DND-41 (cell line): ENCODE data around the gene CFAP100.

Experiments used
- ATAC-seq: fragments of 200-7000 bp; cut with Tn5 transposase; 3 replicates; pipeline ENCODE4 v1.9.1; 2021; ENCODE audit warnings: low read depth; ENCODE audit not compliant: insufficient read depth
- DNase-seq: peaks from one replicate; pipeline ENCODE4 v3.0.0-alpha.2; 2020
- H2AFZ ChIP-seq: 2 replicates; pipeline ENCODE4 v1.6.0; 2012; ENCODE audit warnings: low read depth, low read length
- H3K27ac ChIP-seq: 2 replicates; pipeline ENCODE4 v1.5.1; 2012; ENCODE audit warnings: low read length, inconsistent platforms
- H3K27me3 ChIP-seq: fragments of 200-600 bp; sonication (generic); 2 replicates; pipeline ENCODE4 v1.6.0; 2012; ENCODE audit warnings: low read length, mild to moderate bottlenecking, inconsistent platforms; ENCODE audit not compliant: insufficient read depth, poor library complexity
- H3K36me3 ChIP-seq: 2 replicates; pipeline ENCODE4 v1.5.1; 2012; ENCODE audit warnings: low read length, inconsistent platforms; ENCODE audit not compliant: insufficient read depth
- H3K4me1 ChIP-seq: 2 replicates; pipeline ENCODE4 v1.5.1; 2012; ENCODE audit warnings: mild to moderate bottlenecking, low read length; ENCODE audit not compliant: insufficient read depth
- H3K4me2 ChIP-seq: 2 replicates; pipeline ENCODE4 v1.6.0; 2012; ENCODE audit warnings: mild to moderate bottlenecking, moderate library complexity, low read length, inconsistent platforms; ENCODE audit not compliant: insufficient read depth
- H3K4me3 ChIP-seq, 2 experiments: fragments of 200-600 bp in 1 of 2; shearing (Covaris generic) in 1 of 2; 2 replicates each; pipeline ENCODE4 v1.5.1; 2012 to 2016; ENCODE audit warnings: inconsistent platforms in 2 of 2, low read length in 2 of 2, mild to moderate bottlenecking in 2 of 2, low read depth in 1 of 2, moderate library complexity in 1 of 2
- H3K79me2 ChIP-seq: 2 replicates; pipeline ENCODE4 v1.6.0; 2012; ENCODE audit warnings: low read length, inconsistent platforms; ENCODE audit not compliant: insufficient read depth
- H3K9ac ChIP-seq: 2 replicates; pipeline ENCODE4 v1.6.0; 2012; ENCODE audit warnings: low read depth, mild to moderate bottlenecking, inconsistent platforms, low read length, moderate library complexity
- H3K9me3 ChIP-seq: 2 replicates; pipeline ENCODE4 v1.5.1; 2012; ENCODE audit warnings: low read length, moderate library complexity, mild to moderate bottlenecking, inconsistent platforms; ENCODE audit not compliant: insufficient read depth, severe bottlenecking
- H4K20me1 ChIP-seq: 2 replicates; pipeline ENCODE4 v1.6.0; 2012; ENCODE audit warnings: low read length; ENCODE audit not compliant: insufficient read depth
- EZH2 ChIP-seq: IDR thresholded peaks from 3 replicates; pipeline ENCODE4 v1.6.1; 2012; ENCODE audit warnings: borderline replicate concordance, low read depth, mild to moderate bottlenecking, moderate library complexity, low read length, inconsistent platforms; ENCODE audit not compliant: severe bottlenecking
- TF ChIP-seq, protein P1 (sequence below): IDR thresholded peaks from 2 replicates; pipeline ENCODE4 v1.5.1; 2012; ENCODE audit warnings: borderline replicate concordance, low read length, moderate library complexity, mild to moderate bottlenecking; ENCODE audit not compliant: poor library complexity, severe bottlenecking; ENCODE audit errors: extremely low read depth

CFAP100 gene

DNA sequence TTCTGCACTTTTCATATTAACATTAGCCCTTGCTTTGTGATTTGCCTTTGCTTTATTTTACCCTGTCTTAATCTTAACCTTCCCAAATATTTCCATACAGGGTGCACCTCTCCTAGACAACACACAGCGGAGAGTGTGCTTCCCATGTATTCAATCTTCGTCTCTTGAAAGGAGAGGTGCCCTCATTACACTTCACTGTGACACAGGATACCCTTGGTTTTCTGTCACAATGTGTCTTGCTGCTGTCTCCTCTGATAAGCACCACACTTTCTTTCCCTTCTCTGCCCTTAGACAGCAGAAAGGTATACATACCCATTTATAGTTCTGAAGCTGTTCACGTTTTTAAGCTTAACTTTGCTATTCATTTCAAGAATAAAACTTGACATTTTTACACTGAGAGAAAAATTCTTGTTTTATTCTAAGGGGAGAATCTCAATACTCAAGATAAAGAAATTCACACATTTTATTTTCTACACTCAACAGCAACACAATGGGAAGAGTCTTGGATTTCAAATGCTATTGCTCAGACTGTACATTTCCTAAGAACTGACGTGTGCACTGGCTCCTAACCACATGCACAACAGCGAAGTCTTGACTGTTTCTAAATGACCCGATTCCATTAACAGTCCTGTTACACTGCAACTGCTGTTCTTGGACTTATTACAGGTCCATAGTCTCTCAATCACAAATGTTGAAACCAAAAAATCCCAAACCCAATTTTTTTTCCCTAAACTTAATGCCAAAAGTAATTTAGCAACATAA, 59.9 kb downstream of the CFAP100 start:
- no peak overlapping the region for H3K27ac ChIP-seq
- no peaks in the 10 kb centered on the region for H3K27me3 ChIP-seq

DNA sequence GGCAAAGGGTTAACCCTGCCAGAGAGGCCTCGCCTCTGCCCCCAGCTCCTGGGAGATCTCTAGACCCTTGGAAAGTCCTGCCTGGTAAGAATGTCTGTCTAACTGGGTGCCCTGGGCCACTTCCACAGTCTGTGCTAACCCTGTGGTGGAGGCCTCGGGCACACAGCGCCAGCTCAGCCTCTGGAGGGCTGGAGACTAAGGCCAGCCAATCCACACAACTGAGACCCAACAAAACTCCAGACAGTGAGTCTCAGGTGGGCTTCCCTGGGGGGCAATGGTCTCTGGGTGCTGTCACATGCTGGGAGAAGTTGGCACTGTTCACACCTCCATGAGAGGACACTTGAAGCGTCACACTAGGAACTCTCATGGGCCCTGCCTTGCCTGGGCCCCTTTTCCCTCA, 61.5 kb downstream of the CFAP100 start:
- Histone ChIP-seq H3K9me3 (no peaks in the 10 kb centered on the region), H3K9ac (no peak overlapping the region), H3K4me1 (no peaks in the 10 kb centered on the region), H3K79me2 (peaks cover 53% of the 10 kb centered on the region), H3K27me3 (no peaks in the 10 kb centered on the region), H2AFZ (no peak overlapping the region), H3K4me3 (no peak overlapping the region), H4K20me1 (peaks cover 65% of the 10 kb centered on the region), H3K4me2 (no peak overlapping the region), H3K36me3 (peaks cover 93% of the 10 kb centered on the region), H3K27ac (no peak overlapping the region)
- no peak for DNase-seq
- no peak for TF ChIP-seq EZH2
- TF ChIP-seq, protein P1, sequence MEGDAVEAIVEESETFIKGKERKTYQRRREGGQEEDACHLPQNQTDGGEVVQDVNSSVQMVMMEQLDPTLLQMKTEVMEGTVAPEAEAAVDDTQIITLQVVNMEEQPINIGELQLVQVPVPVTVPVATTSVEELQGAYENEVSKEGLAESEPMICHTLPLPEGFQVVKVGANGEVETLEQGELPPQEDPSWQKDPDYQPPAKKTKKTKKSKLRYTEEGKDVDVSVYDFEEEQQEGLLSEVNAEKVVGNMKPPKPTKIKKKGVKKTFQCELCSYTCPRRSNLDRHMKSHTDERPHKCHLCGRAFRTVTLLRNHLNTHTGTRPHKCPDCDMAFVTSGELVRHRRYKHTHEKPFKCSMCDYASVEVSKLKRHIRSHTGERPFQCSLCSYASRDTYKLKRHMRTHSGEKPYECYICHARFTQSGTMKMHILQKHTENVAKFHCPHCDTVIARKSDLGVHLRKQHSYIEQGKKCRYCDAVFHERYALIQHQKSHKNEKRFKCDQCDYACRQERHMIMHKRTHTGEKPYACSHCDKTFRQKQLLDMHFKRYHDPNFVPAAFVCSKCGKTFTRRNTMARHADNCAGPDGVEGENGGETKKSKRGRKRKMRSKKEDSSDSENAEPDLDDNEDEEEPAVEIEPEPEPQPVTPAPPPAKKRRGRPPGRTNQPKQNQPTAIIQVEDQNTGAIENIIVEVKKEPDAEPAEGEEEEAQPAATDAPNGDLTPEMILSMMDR: no peak
- ATAC-seq: no peak

More for the DNA sequence above, 59.9 kb downstream of the CFAP100 start:
- ATAC-seq (no peak), DNase-seq (no peak)
- Histone ChIP-seq H3K4me3 (no peak overlapping the region), H3K36me3 (peaks cover 95% of the 10 kb centered on the region), H3K9ac (no peak overlapping the region), H3K79me2 (peaks cover 44% of the 10 kb centered on the region), H4K20me1 (peaks cover 65% of the 10 kb centered on the region), H2AFZ (no peak overlapping the region), H3K4me1 (no peaks in the 10 kb centered on the region), H3K9me3 (no peaks in the 10 kb centered on the region), H3K4me2 (no peak overlapping the region)
- TF ChIP-seq, protein P1: no peak
- no peak for TF ChIP-seq EZH2

DNA sequence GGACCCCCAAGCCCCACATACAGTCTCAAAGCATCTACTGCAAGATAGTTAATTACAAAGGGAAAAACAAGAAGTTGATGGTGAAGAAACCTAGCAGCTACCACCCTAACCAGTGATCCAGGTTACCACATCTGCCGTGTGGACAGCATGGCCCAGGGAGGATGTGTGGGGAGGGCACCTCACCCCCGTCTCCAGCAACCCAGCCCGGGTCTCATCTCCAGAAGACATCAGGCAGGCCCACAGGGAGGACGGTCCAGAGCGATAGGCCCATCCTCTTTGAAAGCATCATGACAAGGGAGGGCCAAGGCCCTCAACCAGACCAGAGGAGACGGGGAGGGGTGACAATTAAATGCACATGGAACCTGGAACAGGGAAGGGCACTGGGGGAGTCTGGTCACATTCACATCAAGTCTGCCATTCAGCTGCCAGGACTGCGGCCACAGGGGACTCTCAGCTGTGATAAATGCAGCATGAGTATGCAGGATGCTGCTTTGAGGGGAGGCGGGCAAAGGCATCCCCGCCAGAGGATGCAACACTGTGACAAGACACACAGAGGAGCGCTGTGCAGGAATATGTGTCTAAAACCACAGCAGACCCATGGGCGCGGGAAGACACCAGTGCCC, 62.2 kb downstream of the CFAP100 start:
- Histone ChIP-seq H4K20me1 (peaks cover 67% of the 10 kb centered on the region), H3K9me3 (no peaks in the 10 kb centered on the region), H3K36me3 (peaks cover 93% of the 10 kb centered on the region), H3K27ac (no peak overlapping the region), H3K4me2 (no peak overlapping the region), H3K79me2 (peaks cover 59% of the 10 kb centered on the region), H3K9ac (no peak overlapping the region), H3K27me3 (no peaks in the 10 kb centered on the region), H2AFZ (no peak overlapping the region), H3K4me3 (no peak overlapping the region), H3K4me1 (no peaks in the 10 kb centered on the region)
- DNase-seq (no peak), ATAC-seq (no peak)
- no peak for TF ChIP-seq EZH2
- TF ChIP-seq, protein P1: no peak
